Measurements from ENCODE around the gene TBCEL. TPM values are rescaled to one million over a fixed set of nuclear protein-coding genes. Genes with fewer than 3 reads are reported as not detected.

The TBCEL gene
- total and polyA plus RNA-seq, 10 of the 15 experiments (the other 5 are each of a cell fraction or from before 2014, with no cell fraction given) = 2.0 to 10.4 (median 7.3) TPM

- TF ChIP-seq ZBTB11 (CRISPR knock-in tag; IDR thresholded peaks at IDR 0.05) (no peak), NFIC (IDR thresholded peaks at IDR 0.05; ENCODE audit: low read depth, low read length) (no peak), PML (IDR thresholded peaks at IDR 0.05; ENCODE audit: low read length) (no peak), USF1 (IDR thresholded peaks at IDR 0.05; ENCODE audit: borderline replicate concordance, extremely low read length, insufficient read depth, low read depth, low read length) (no peak), SMC3 (IDR thresholded peaks at IDR 0.05; ENCODE audit: borderline replicate concordance, low read length) (peak; percentile 58; the same call in 1 of the 2 replicates), YY1 (IDR thresholded peaks at IDR 0.05; ENCODE audit: low read depth, low read length) (0 out of 2 replicates have a peak, but pooled peaks have one; percentile 24), ZNF592 (IDR thresholded peaks at IDR 0.05) (no peak), EZH2 (IDR thresholded peaks at IDR 0.05; ENCODE audit: borderline replicate concordance, control insufficient read depth, low read depth, low read length) (no peak), IKZF2 (IDR thresholded peaks at IDR 0.05) (no peak), ZNF217 (IDR thresholded peaks at IDR 0.05) (no peak), ZBTB4 (CRISPR knock-in tag; IDR thresholded peaks at IDR 0.05) (no peak), ZNF274 (IDR thresholded peaks at IDR 0.05; ENCODE audit: insufficient read depth, insufficient read length) (no peak), NR2C1 (IDR thresholded peaks at IDR 0.05) (no peak), RCOR1 (conservative IDR thresholded peaks at IDR 0.05; ENCODE audit: low read depth, low read length) (no peak), RFX5 (IDR thresholded peaks at IDR 0.05; ENCODE audit: low read depth, low read length) (no peak), GATAD2B (conservative IDR thresholded peaks at IDR 0.05; ENCODE audit: low read depth) (no peak), STAT3 (IDR thresholded peaks at IDR 0.05; ENCODE audit: low read depth, low read length) (no peak)
These were observed 88.9 kb downstream of the TBCEL start (continued) for GRCh38 chr11:121112498-121113455.
